ENCODE data around the gene XPR1. TPM values are rescaled to one million over a fixed set of nuclear protein-coding genes. Genes with fewer than 3 reads are reported as not detected.

The XPR1 gene
- total and polyA plus RNA-seq, 2 of the 8 experiments (the other 6 are each of a cell fraction or from before 2014, with no cell fraction given) = 28.6 to 43.9 TPM

- Histone ChIP-seq H4K20me1 (replicated peaks in 1 of 2; ENCODE audit: control insufficient read depth in 1 of 2, insufficient read depth in 2 of 2, low read length in 2 of 2) (no peaks in the 10 kb centered on the region), H2BK120ac (replicated peaks; ENCODE audit: low read depth, low read length) (no peak overlapping the region), H2BK12ac (ENCODE audit: low read depth, low read length) (no peak overlapping the region), H2AK5ac (ENCODE audit: low read depth, low read length) (no peak overlapping the region), H3K79me2 (ENCODE audit: control insufficient read depth in 1 of 2, insufficient read depth in 2 of 2, low read length in 2 of 2) (no peaks in the 10 kb centered on the region), H4K5ac (ENCODE audit: insufficient read length, low read depth, low read length) (no peak overlapping the region), H3K4me2 (ENCODE audit: insufficient read depth in 1 of 2, low read depth in 2 of 2, low read length in 2 of 2) (no peak overlapping the region), H3K36me3 (ENCODE audit: control insufficient read depth in 2 of 4, insufficient read depth in 4 of 4, low read length in 3 of 4) (no peaks in the 10 kb centered on the region), H3K4me1 (replicated peaks in 1 of 4; ENCODE audit: control insufficient read depth in 3 of 4, insufficient read depth in 4 of 4, low read length in 3 of 4) (peaks cover 0 to 6% (median 1%) of the 10 kb centered on the region in 4 experiments; a peak in 3 of 7 replicates), H4K91ac (replicated peaks; ENCODE audit: insufficient read length, low read length) (no peak overlapping the region), H3K79me1 (ENCODE audit: low read depth, low read length) (no peaks in the 10 kb centered on the region), H2BK20ac (ENCODE audit: low read length) (no peak overlapping the region), H3K4ac (replicated peaks; ENCODE audit: insufficient read length, low read depth, low read length) (no peak overlapping the region), H3K14ac (ENCODE audit: insufficient read length) (no peak overlapping the region), H3K18ac (ENCODE audit: extremely low read depth, low read length) (no peak overlapping the region), H3K4me3 (ENCODE audit: extremely low read depth in 1 of 4, insufficient read depth in 2 of 4, low read depth in 3 of 4, low read length in 4 of 4) (no peak overlapping the region), H3K23me2 (ENCODE audit: low read depth, low read length) (no peaks in the 10 kb centered on the region), H3K27ac (ENCODE audit: low read depth, low read length) (no peak overlapping the region), H3K56ac (replicated peaks; ENCODE audit: insufficient read length, low read depth, low read length) (no peak overlapping the region), H2BK15ac (ENCODE audit: low read length) (no peak overlapping the region), H2BK5ac (ENCODE audit: low read depth, low read length) (no peak overlapping the region), H3K27me3 (replicated peaks in 1 of 4; ENCODE audit: control insufficient read depth in 3 of 4, extremely low read depth in 1 of 4, insufficient read depth in 3 of 4, low read length in 3 of 4) (no peaks in the 10 kb centered on the region), H2AFZ (ENCODE audit: low read length) (no peak overlapping the region), H3K23ac (ENCODE audit: insufficient read length) (no peak overlapping the region), H3K9me3 (ENCODE audit: insufficient read depth in 2 of 2, low read depth in 1 of 2, low read length in 1 of 2) (peaks cover 0 to 5% of the 10 kb centered on the region in 2 experiments; a peak in 1 of 4 replicates), H4K8ac (ENCODE audit: extremely low read depth, insufficient read depth, low read length) (no peak overlapping the region), H3K9ac (replicated peaks in 1 of 4; ENCODE audit: extremely low read depth in 1 of 4, low read depth in 3 of 4, low read length in 3 of 4) (no peak overlapping the region)
- 41% methylated on average over 1 of the region's 1 CpG; no CpG with 5 or more reads in 1 of the 2 experiments for WGBS, 2 experiments (ENCODE audit: extremely low coverage in 1 of 2, insufficient coverage in 1 of 2, insufficient read length in 1 of 2, insufficient replicate concordance in 2 of 2, low coverage in 1 of 2, low lambda C conversion rate in 2 of 2, missing lambda C conversion rate in 1 of 2)
- DNase-seq (ENCODE audit: low read depth in 1 of 2, low spot score in 2 of 2) (no peak), FAIRE-seq (no peak)
- ChIA-PET POLR2A (ENCODE audit: partially characterized antibody) (no interaction called here), CTCF (ENCODE audit: partially characterized antibody) (interaction anchor here (0.8 to 1.3 kb wide), 4 partner anchors 12 to 29 kb away, joined by 3 to 7 read pairs (median 3); no protein-coding TSS in a partner anchor)
- TF ChIP-seq ASH2L (IDR thresholded peaks at IDR 0.05; ENCODE audit: low read length) = no peak
- TF ChIP-seq, protein P1, sequence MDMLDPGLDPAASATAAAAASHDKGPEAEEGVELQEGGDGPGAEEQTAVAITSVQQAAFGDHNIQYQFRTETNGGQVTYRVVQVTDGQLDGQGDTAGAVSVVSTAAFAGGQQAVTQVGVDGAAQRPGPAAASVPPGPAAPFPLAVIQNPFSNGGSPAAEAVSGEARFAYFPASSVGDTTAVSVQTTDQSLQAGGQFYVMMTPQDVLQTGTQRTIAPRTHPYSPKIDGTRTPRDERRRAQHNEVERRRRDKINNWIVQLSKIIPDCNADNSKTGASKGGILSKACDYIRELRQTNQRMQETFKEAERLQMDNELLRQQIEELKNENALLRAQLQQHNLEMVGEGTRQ (IDR thresholded peaks at IDR 0.05; ENCODE audit: low read length) = no peak
- no peak for TF ChIP-seq BCL11A (IDR thresholded peaks at IDR 0.05; ENCODE audit: low read depth in 2 of 2, low read length in 2 of 2)
Observed at GRCh38 chr1:180842052-180842451, 210.2 kb downstream of the XPR1 start.

All from H1 (cell line).